Mucosa of descending colon (tissue), 3 donors: ENCODE results near the gene ARL5C. TPM values are rescaled to one million over a fixed set of nuclear protein-coding genes. Genes with fewer than 3 reads are reported as not detected.
"Not testable (repeated sequence)": the region's sequence is repeated elsewhere in the genome, so short reads cannot be mapped to it uniquely, and the experiment has no call there.

ENCODE experiments used
- ATAC-seq: fragments of 200-7000 bp; cut with Tn5 transposase; one replicate; pipeline ENCODE4 v1.9.1; 2020; ENCODE audit warnings: mild to moderate bottlenecking, moderate library complexity
- DNase-seq, 3 donors: peaks; one replicate each; pipeline ENCODE4 v3.0.0-alpha.2; 2020
- H3K36me3 ChIP-seq: fragments of 200-600 bp; one replicate; pipeline ENCODE4 v1.8.0; 2021; ENCODE audit warnings: low read depth, mild to moderate bottlenecking
- H3K4me1 ChIP-seq: fragments of 200-600 bp; one replicate; pipeline ENCODE4 v1.8.0; 2021; ENCODE audit warnings: low read depth, mild to moderate bottlenecking
- H3K4me3 ChIP-seq: fragments of 200-600 bp; one replicate; pipeline ENCODE4 v1.8.0; 2021; ENCODE audit warnings: mild to moderate bottlenecking
- H3K9me3 ChIP-seq: fragments of 200-600 bp; one replicate; pipeline ENCODE4 v1.8.0; 2021; ENCODE audit warnings: mild to moderate bottlenecking
- intact Hi-C, 2 donors: fragments of 100-400 bp; cut with DNase I in 1 of 2; cut with micrococcal nuclease in 1 of 2; formaldehyde crosslinking; loops; one replicate each; pipeline versions ENCODE4 v1.11.0 to v1.11.1; 2022; cut with DNase I, micrococcal nuclease
- total RNA-seq, 3 donors: library from RNA; stranded (reverse); fragmentation: NEBNext Ultra II Directional in 2 of 3; extraction: Animal tissue kit (Norgen Biotek cat#: 25700) in 2 of 3; gene quantifications; one replicate each; pipeline versions ENCODE4 v1.2.1 to v1.2.4, GENCODE V29; 2021 to 2023
- TF ChIP-seq, protein P1 (sequence below): fragments of 200-600 bp; IDR thresholded peaks from one replicate; pipeline ENCODE4 v1.8.0; 2022; ENCODE audit warnings: antibody characterized with exemption, mild to moderate bottlenecking
- donor health status: DM: no; HTN: no; CAD: no; lungs with moderate emphysema.
- donor health status: DM: no; HTN: no; CAD: no.
- donor health status: DM: no; HTN: yes; CAD: no.

The ARL5C gene
- total RNA-seq, 3 donors from 2014 or later: not detected

DNA sequence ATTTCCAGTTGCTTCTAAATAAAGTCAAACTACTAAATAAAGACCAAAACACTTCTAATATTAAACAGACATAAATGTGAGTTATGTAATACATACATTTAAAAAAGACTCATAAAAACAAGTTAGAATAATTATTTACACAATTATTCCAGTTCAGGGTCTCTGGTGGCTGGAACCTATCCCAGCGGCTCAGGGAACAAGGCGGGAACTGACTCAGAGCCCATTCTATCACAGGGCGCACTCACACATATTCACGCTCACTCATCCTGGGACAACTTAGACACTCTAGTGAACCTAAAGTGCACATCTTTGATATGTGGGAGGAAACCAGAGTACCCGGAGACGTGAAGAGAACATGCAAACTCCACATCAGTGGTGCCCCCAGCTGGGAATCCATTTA is 39.5 kb downstream of the ARL5C start:
- intact Hi-C loops: no loop called here
- ATAC-seq (no peak), DNase-seq (no peak)
- Histone ChIP-seq H3K36me3 (no peaks in the 10 kb centered on the region), H3K4me1 (no peaks in the 10 kb centered on the region), H3K4me3 (no peak overlapping the region), H3K9me3 (no peaks in the 10 kb centered on the region)
- TF ChIP-seq, protein P1, sequence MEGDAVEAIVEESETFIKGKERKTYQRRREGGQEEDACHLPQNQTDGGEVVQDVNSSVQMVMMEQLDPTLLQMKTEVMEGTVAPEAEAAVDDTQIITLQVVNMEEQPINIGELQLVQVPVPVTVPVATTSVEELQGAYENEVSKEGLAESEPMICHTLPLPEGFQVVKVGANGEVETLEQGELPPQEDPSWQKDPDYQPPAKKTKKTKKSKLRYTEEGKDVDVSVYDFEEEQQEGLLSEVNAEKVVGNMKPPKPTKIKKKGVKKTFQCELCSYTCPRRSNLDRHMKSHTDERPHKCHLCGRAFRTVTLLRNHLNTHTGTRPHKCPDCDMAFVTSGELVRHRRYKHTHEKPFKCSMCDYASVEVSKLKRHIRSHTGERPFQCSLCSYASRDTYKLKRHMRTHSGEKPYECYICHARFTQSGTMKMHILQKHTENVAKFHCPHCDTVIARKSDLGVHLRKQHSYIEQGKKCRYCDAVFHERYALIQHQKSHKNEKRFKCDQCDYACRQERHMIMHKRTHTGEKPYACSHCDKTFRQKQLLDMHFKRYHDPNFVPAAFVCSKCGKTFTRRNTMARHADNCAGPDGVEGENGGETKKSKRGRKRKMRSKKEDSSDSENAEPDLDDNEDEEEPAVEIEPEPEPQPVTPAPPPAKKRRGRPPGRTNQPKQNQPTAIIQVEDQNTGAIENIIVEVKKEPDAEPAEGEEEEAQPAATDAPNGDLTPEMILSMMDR: no peak

DNA sequence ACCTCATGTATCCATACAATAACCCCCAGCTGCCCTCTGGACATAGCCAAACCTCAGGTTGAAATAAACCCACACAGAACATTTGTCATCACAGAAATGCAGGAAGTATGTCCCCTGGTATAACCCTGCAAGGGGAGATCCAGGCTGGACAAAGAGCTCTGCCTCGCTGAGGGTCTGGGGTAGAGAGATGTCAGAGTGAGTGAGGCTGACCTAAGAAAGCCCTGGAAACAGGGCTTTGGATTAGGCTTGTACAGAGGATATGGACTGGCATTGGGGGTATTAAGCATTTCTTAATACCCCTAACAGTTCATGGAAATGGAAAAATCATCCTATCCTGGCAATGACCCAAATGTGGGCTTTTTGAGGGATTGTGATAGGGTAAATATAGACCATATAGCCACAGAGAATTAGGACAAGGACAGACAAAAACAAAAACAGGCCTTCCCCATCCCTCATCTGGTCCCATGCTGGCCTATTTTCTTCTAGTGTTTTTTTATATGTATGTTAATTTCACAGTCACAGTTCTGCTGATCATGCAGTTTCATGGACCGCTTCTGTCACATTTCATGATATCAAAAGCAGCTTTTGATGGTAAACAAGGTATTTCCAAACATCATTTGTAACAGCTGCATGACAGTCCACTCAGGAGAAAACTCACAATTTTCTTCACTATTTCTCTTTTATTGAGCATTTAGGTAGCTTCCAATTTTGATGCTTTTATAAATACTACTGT is 40.7 kb downstream of the ARL5C start:
- Histone ChIP-seq H3K9me3 (no peaks in the 10 kb centered on the region), H3K4me3 (no peak overlapping the region), H3K4me1 (no peaks in the 10 kb centered on the region), H3K36me3 (no peaks in the 10 kb centered on the region)
- no peak for DNase-seq
- TF ChIP-seq, protein P1: no peak
- no peak for ATAC-seq
- intact Hi-C loops: no loop called here

DNA sequence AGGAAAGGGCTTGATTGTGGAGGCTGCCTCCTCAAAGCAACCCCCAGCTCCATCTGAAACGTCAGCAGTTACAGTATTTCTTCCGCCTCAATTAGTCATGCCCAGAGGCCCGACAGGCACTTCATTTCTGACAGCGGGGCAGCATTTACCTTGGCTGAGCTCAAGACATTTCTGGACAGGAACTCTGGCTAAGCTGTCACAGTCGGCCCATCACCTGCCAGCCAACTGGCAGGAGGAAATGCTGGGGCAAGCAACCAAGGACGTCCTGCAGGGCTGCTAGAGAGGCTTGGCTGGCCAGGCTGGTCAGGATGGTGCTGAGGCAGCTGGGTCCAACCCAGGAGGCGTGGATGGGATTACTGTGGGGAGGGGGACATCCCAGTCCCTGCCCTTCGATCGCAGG is 42.3 kb downstream of the ARL5C start:
- no peaks in the 10 kb centered on the region for H3K36me3 ChIP-seq
- ATAC-seq (no peak), DNase-seq (no peak)
- TF ChIP-seq, protein P1: no peak
- H3K4me3 ChIP-seq: no peak overlapping the region
- intact Hi-C loops: no loop called here
- no peaks in the 10 kb centered on the region for H3K4me1 ChIP-seq
- H3K9me3 ChIP-seq: no peaks in the 10 kb centered on the region

DNA sequence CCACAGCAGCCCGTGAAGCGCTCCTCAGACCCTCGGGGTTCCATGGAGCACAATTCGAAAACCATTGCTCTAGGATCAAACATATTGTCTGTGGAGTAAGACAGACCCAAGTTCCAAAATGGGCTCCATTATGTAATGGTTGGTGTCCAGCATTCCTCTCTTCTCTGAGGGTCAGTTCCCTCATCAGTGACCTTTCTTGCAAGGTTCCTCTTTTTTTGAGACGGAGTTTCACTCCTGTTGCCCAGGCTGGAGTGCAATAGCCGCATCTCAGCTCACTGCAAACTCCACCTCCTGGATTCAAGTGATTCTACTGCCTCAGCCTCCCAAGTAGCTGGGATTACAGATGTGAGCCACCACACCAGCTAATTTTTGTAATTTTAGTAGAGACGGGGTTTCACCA is 43.0 kb downstream of the ARL5C start:
- intact Hi-C loops: no loop called here
- Histone ChIP-seq H3K9me3 (no peaks in the 10 kb centered on the region), H3K4me3 (no peak overlapping the region), H3K4me1 (no peaks in the 10 kb centered on the region), H3K36me3 (no peaks in the 10 kb centered on the region)
- no peak for ATAC-seq
- TF ChIP-seq, protein P1: no peak
- no peak for DNase-seq

DNA sequence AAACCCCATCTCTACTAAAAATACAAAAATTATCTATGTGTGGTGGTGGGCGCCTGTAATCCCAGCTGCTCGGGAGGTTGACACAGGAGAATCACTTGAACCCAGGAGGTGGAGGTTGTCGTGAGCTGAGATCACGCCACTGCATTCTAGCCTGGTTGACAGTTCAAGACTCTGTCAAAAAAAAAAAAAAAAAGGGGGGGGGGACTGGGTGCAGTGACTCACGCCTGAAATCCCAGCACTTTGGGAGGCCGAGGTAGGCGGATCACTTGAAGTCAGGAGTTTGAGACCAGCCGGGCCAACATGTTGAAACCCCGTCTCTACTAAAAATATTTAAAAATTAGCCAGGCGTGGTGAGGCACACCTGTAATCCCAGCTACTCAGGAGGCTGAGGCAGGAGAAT is 44.0 kb downstream of the ARL5C start:
- H3K4me1 ChIP-seq, ATAC-seq, intact Hi-C loops, H3K36me3 ChIP-seq, H3K9me3 ChIP-seq, H3K4me3 ChIP-seq: not testable (repeated sequence)
- DNase-seq: peak in 1 of 3 donors; percentile 8

DNA sequence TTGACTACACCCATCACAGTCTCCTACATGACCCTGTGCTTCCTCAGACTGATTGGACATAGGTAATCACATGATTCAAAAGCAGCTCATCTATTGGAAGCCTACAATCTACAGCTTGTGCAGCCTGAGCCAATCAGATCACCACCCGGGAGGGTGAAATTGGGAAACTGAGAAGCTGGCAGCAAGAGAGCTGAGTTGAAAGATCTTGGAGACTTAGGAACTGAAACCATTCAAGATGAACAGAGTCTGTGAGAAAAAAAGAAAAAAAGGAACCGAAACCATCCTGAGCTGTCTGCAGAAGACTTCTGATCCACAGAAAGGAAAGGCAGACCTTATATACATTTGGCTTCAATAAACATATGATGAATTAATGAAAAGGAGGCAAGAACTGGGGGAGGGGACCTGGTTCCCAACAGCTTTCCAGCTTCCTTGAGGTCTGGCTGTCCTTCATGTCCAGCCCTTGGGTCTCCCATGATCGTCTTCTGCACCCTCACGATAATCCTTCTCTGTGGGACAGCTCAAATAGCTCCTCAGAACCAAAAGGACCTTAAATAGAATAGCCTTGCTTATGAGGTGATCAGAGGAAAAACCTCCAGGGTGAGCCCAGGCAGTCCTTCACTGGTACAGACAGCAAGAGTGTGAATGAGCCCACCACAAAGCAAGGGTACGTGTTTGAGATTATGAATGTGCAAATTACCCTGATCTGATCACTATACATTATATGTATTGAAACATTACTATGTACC is 47.1 kb downstream of the ARL5C start:
- ATAC-seq: peak; percentile 25
- no peak overlapping the region for H3K4me3 ChIP-seq
- intact Hi-C loops: no loop called here
- TF ChIP-seq, protein P1: no peak
- no peak for DNase-seq
- H3K9me3 ChIP-seq: no peaks in the 10 kb centered on the region
- H3K36me3 ChIP-seq: no peaks in the 10 kb centered on the region
- H3K4me1 ChIP-seq: no peaks in the 10 kb centered on the region
